ENCODE measurements around the gene ATAD1.
A peak's percentile ranks its signal among the peaks of the same experiment; 100 is the strongest.
"Not testable (repeated sequence)": the region's sequence is repeated elsewhere in the genome, so short reads cannot be mapped to it uniquely, and the experiment has no call there.

The ATAD1 gene

DNA sequence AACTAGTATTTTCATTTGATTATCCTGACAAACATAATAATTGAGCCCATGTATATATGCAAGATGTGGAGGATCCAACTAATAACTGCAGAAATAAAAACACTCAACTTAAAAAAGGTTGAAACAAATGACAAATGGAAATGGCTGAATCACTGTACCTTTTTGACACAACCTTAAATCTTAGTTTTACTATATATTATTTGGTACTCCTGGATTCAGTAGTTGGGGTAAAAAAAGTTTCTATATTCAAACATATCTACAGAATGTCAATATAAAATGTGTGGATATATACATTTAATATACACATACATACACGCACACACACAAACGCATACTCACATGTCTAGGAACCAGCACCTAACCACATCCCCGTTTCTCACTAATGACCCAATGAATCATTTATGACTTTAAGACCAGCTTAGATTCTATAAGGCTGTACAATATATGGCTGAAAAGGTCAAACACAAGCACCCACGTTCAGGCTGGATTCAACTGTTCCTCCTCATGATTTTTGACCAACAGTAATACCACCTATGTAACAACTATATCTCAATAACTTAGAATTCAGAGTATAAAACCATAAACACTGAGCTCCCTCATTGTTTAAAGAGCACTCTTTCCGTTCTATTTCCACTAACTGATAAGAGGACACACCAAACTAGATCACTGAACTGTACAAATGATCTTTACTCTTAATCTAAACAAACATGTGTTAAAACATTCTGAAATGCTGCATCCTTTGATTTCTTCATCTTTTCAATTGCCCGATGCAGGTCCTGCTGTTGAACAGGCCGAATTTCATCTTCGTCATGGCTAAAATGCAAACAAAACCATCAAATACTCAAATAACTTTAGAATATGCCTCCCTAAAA, 63.8 kb downstream of the ATAD1 start:
- DNase-seq (ENCODE audit: low read depth in 2 of 2) = no peak

DNA sequence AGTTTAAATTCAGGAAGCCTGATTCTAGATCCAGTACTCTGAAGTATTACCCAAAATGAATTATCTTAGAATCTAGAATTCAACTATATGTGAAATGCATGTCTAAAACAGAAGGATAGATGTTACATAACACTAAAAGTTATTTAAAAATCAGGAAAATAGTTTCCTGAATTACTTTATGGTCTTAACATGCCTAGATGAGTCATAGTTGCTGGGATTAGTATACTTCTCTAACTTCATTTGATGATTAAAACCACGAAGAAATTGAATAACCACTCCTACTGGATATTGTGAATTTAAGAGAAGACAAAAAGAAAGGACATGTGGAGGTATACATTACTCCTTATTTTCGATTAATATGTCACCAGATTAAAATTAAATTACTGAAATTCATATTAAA, 65.5 kb downstream of the ATAD1 start:
- peak; percentile 56 to 59 for DNase-seq (ENCODE audit: low read depth in 2 of 2)

DNA sequence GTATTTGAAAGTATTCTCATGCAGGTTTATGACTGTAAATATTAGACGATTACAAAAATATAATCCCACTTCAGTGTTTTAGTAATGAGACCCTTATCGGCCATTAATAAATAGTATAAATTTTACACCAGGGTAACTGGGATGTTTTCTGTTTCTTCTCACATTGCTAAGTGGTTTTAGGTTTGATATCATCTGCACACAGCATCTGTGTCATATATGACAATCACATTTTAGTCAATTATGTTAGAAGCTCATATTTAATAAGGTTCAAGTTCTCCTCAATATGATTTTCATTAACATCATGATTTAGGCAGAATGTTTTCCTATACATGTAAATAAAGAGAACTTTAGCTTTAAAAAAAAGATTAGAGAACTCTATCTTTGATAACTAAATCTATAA, 66.8 kb downstream of the ATAD1 start:
- no peak for DNase-seq (ENCODE audit: low read depth in 2 of 2)

DNA sequence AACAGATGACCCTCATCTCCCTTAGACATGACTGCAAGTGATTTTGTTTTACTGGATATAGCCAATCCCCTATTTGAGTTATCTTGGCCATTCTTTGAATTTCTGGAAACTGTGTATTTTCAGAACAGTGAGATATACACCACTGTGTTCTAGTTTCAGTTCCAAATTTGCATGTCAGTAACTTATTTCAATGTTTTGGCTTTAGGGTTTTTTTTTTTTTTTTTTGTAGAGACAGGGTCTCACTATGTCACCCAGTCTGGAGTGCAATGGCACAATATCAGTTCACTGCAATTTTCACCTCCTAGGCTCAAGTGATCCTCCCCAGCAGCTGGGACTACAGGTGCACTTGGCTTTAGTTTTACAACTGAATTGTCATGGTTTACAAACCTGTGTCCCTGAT, 67.2 kb downstream of the ATAD1 start:
- no peak for DNase-seq (ENCODE audit: low read depth in 2 of 2)

DNA sequence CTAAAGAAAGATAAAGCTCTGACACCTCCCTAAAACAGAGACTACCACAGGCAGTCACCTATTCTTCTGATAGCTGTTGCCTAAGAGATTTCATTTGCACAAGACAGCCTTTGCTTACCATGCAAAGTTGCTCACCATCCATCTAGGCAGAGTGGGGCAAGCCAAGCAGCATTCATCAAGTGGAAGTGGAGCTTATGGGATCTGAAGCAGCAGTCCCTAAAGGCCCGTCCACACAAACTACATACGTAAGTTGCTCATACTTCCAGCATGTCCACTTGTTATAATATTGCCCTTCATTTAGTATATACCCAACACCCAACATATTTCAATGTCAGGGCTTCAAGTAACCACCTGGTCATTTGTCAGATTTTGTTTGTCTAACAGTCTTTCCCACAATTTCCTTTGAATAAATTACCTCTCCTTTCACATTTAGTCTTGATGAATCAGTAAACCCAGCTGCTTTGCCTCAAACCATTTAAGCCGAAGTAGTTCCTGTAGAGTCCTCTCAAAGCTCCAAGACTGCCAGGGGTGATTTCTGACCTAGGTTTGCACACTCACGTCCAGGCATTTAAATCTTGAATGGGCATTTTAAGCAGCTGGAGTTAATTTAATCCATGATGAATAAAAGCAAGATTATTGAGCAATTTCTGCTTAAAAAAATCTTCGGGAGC, 67.9 kb downstream of the ATAD1 start:
- peak; percentile 77 to 79 for DNase-seq (ENCODE audit: low read depth in 2 of 2)

DNA sequence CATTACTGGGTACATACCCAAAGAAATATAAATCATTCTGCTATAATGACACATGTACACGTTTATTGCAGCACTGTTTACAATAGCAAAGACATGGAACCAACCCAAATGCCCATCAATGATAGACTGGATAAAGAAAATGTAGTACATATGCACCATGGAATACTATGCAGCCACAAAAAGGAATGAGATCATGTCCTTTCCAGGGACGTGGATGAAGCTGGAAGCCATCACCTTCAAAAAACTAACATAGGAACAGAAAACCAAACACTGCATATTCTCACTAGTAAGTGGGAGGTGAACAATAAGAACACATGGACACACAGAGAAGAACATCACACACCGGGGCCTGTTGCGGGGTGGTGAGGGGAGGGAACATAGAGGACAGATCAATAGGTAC, 69.8 kb downstream of the ATAD1 start:
- not testable (repeated sequence) for DNase-seq (ENCODE audit: low read depth in 2 of 2)

DNA sequence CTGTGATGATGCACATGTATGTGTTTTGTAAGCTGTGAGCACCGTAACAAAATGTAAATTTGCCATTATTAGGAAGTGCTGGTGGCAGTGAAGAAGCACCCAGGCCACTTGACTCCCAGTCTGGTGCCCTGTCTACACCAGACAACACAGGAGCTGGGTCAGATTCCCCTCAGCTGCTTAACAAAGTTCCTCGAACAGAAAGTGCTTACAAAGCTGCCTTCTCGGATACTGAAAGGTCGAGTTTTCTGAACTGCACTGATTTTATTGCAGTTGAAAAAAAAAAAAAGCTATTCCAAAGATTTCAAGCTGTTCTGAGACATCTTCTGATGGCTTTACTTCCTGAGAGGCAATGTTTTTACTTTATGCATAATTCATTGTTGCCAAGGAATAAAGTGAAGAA, 71.1 kb downstream of the ATAD1 start:
- no peak for DNase-seq (ENCODE audit: low read depth in 2 of 2)

DNA sequence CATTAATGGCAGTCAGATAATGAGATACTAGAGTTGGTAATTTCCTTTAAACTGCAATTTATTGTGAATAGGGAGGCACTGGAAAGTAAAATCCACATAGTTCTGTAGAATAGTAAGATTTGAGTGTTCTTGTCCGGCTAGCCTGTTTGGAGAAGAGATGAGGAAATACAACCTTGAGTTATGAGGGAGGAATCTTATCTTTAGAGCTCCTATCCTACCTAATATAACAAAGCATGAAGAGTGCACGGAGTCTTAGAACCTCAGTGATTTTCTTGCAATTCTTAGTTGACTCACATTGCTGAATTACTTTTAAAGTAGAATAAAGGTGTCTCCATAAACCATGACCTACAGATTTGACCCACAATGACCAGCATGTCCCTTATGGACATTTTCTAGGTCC, 73.4 kb downstream of the ATAD1 start:
- no peak for DNase-seq (ENCODE audit: low read depth in 2 of 2)

DNA sequence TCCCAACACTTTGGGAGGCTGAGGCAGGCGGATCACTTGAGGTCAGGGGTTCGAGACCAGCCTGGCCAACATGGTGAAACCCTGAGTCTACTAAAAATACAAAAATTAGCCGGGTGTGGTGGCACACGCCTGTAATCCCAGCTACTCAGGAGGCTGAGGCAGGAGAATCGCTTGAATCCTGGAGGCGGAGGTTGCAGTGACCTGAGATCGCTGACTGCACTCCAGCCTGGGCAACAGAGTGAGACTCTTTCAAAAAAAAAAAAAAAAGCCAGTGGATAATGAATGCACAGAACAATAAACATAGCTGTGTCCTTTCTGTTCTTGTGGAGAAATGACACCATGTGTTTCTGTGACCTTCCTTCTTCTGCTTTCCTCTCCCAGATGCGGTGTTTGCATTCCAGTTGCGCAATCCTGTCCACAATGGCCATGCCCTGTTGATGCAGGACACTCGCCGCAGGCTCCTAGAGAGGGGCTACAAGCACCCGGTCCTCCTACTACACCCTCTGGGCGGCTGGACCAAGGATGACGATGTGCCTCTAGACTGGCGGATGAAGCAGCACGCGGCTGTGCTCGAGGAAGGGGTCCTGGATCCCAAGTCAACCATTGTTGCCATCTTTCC, 74.9 kb downstream of the ATAD1 start:
- not testable (repeated sequence) for DNase-seq (ENCODE audit: low read depth in 2 of 2)

DNA sequence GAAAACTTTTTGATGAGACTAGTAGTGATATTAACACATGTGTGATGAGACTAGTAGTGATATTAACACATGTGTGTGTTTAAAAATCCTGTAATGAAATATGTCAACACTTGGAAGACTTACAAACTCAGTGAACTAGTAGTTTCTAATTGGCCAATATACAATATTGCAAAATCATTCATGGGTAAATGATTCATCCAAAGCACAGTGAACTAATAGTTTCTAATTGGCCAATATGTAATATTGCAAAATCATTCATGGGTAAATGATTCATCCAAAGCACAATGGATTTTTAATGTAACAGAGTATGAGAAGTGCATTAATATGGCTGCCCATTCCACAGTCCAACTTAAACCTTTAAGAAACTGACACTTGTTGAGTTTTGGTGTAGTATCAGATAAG, 77.8 kb downstream of the ATAD1 start:
- DNase-seq (ENCODE audit: low read depth in 2 of 2) = peak; percentile 83 to 84

DNA sequence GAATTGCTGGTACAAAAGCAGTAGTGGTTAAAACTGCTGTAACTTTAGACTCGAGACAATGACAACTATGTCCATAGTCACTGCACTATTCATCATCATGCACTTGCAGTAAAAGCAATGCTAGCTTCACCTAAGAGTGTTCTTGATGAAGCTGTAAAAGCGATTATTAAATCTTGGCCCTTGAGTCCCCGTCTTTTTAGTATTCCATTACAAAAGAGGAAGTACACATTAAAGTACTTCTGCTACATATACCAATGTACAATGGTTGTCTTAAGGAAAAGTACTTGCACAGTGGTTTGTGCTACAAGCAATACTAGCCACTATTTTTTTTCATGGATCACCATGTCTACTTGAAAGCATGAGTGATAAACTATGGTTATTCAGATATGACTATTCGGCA, 78.3 kb downstream of the ATAD1 start:
- no peak for DNase-seq (ENCODE audit: low read depth in 2 of 2)

DNA sequence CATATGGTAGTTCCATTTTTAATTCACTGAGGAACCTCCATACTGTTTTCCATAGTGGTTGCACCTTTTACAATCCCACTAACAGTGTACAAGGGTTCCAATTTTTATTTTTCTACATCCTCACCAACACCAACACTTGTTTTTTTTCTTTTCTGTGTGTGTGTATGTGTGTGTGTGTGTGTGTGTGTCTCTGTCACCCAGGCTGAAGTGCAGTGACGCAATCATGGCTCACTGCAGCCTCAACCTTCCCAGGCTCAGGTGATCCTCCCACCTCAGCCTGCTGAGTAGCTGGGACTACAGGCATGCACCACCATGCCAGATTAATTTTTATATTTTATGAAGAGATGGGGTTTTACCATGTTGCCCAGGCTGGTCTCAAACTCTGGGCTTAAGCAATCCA, 79.8 kb downstream of the ATAD1 start:
- DNase-seq (ENCODE audit: low read depth in 2 of 2) = not testable (repeated sequence)

DNA sequence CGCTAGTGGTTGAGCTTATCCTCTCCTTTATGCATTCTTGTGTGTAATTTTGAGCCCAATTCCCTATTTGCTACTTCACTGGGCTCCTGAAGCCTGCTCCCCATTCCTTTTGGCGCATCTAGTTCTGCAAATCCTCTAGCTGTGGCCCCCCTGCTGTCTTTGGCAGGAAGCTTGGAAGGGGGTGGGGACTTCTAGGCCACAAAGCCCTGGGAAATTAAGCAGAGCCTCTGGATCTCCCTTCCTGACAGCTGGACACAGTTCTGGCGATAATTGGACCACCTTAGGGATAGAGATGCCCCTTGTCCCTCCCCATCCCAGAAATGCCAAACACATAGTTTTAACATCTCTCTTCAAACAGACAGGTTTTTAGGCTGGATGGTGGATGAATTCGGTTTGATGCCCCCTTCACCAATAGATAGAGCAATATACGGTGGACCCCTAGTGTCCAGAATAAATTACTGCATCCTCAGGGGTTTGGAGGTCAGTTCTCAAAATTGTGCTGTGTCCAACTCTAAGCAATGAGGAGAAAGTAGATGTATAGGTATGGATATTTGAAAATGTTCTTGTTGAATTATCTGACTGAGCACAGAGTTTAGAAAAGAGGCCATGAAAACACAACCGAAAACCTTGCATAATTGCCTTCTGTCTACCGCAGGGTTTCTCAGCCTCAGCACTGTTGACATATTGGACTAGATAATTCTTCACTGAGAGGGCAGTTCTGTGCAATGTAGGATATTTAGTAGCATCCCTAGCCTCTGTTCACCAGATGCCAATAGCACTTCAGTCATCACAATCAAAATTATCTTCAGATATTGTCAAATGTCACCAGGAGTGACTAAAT, 82.8 kb downstream of the ATAD1 start:
- DNase-seq (ENCODE audit: low read depth in 2 of 2) = peak; percentile 32 to 33

DNA sequence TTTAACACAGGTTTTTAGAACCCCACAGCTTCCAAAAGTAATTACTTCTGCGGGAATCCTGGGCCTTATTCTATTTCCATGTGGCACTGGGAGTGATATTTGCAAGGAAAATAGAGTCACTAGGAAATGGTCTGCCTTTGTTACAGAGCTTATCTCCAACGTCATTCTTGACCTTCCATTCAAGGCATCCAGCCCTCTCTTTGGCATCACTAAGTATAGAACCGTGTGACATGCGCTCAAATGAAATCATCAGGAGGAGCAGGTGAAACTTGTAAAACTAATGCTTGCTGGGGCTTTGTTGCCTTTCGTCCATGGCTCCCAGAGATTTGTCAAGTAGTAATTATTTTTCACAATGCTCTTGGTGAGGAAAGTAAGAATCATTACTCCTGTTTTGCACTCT, 84.9 kb downstream of the ATAD1 start:
- no peak for DNase-seq (ENCODE audit: low read depth in 2 of 2)

DNA sequence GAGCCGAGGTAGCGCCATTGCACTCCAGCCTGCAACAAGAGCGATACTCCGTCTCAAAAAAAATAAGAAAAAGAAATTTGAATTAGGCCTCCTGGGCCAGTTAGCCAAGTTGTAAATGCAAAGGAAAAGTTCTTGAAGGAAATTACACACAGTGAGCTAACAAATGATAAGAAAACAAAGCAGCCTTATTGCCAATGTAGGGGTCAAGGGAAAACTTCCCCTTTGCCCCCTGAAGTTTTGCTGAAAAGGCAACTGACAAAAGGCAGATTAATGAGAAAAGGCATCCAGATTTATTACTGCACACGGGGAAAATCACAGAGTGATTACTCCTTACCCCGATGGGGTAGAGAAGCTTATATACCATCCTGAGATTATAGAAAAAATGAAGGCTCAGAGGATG, 88.1 kb downstream of the ATAD1 start:
- DNase-seq (ENCODE audit: low read depth in 2 of 2) = no peak

DNA sequence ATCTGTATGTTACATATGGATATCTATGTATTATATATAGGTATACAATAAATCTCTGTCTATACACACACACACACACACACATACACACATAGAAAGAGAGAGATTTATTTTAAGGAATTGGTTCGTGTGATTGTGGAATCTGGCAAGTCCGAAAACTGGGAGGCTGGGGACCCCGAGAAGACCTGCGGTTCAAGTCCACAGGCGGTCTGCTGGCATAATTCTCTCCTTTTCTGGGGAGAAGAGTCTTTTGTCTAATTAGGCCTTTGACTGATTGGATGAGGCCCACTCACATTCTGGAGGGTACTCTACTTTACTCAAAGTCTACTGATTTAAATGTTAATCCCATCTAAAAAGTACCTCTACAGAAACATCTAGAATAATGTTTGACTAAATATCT, 93.2 kb downstream of the ATAD1 start:
- no peak for DNase-seq (ENCODE audit: low read depth in 2 of 2)

DNA sequence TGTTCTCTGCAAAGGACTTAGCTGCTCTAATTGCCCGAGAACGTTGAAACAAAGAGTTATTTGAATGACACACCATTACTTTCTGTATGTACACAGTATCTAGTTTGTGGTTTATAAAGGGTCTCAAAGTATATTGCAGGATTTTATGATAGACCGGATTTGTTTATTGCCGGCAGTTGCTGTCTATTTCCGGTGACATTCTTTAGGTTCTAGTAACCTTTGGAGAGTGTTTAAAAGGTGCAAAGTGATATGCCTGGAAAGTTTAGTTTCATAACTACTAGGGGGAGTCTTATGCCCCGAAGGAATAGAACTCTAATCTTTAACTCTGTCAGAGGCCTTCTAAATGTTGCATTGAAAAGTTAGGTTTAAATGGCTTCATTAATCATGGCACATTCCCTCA, 94.5 kb downstream of the ATAD1 start:
- DNase-seq (ENCODE audit: low read depth in 2 of 2) = no peak

DNA sequence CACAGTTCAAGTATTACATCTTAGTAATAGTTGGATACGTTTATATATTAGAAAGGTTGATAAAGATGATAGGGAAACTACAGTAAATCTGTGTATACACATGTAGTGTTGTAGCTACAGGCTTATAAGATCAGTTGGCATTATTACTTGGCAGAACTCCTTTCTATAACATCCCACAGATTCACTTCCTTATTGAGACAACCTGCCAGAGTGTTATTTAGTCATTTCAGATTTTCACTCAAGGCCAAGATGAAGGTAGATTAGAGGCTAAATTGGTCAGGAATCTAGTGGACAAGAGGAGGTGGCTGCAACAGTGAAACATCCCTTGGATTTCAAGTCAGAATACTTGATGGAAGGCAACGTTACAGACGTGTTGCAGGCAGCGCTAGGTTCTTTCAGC, 95.3 kb downstream of the ATAD1 start:
- DNase-seq (ENCODE audit: low read depth in 2 of 2) = no peak

DNA sequence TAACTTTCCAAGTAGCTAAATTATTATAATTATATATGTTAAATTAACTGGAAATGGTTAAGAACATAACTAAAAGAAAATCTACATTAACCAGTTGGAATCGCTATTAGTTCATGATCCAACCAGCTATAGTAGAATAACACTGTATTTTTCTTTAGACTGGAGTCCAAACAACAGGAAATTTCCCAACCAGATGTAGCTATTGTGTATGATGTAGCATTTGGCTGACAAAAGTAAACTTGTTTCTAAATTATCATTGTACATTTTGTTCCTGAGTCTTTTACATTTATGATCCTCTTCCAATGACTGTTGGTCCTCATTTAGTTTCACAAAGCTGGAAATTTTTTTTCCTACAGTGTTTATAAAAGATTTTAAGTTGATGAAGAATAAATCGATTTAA, 96.2 kb downstream of the ATAD1 start:
- no peak for DNase-seq (ENCODE audit: low read depth in 2 of 2)

DNA sequence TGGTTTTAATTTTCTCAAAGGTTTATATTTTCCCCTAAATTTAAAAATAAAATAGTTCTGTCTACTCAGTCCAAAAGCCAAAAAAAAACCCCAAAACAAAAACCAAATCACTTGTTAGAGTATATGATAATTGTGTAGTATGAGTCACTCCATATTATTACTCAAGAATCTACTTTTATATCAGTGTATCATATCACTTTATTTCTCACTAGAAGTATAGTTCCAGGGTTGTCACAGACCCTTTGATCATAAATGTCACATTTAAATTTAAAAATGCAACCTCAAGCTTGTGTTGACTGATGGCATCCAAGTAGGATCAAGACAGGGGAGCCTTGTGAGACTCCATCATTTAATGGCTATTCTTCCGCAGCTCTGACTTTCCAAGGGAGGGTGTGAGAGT, 97.4 kb downstream of the ATAD1 start:
- DNase-seq (ENCODE audit: low read depth in 2 of 2) = no peak

DNA sequence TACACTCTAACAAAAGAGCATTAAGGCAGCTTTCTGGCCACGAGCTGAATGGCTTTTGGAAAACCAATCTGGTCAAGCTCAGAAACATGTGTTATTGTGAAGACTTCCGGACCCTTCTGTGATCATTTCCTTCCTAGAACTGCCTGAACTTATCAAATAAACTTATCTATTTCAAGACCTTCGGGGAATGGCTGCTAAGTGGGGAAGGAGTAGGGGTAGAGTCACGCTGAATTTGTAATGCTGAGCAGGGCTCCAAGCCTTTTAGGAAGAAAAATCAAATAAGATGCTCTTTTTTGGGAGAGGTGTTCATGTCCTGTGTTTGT, 101.7 kb downstream of the ATAD1 start:
- DNase-seq (ENCODE audit: low read depth in 2 of 2) = no peak

Data from fibroblast of skin of left quadriceps (primary cell).